ENCODE measurements around the gene SYTL3. TPM values are rescaled to one million over a fixed set of nuclear protein-coding genes. Genes with fewer than 3 reads are reported as not detected.
A peak's percentile ranks its signal among the peaks of the same experiment; 100 is the strongest.

Gene SYTL3
- total and polyA plus RNA-seq, 2 of the 8 experiments (the other 6 are each of a cell fraction or from before 2014, with no cell fraction given) = 0.27 to 0.99 TPM

DNA sequence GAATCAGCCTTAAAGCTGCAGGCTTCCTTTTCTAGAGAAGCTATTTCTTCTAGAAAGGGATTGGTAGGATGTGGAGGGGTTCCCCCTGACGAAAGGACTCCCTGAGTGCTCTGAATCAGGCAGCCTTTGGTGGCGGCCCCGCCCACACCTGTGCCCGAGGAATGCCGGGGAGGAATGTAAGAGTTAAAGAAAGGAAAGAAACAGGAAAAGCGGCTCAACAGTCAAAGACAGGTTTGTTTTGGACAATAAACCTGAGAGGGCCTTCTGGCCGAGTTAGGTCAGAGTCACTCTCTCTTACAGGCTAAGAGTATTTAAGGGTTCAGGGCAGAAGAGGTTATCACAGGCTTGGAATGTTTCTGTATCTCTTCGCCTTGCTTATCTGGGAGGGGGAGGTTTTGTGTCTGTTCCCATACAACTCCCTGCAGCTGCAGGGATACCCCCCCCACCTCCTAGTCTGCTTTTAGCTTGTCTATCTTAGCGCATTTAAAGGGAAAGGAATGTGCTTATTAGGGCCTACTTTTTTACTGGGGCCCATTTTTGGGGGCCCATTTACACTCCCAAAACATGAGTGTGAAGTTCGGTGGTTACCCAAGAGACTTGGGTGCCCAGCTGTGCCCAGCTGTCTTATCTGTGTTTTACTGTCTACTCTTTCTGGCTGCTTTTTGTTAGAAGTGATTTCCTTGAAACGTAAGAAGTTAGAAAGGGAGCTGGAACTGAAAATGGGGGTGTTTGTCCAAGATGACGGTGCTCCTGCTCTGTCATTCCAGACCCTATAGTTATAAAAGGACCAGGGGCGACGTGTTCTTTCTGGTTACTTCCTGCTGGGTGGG lies 38.1 kb upstream of the SYTL3 start:
- Histone ChIP-seq H3K4me1 (replicated peaks in 1 of 4; ENCODE audit: control insufficient read depth in 3 of 4, insufficient read depth in 4 of 4, low read length in 3 of 4) (peaks cover 7 to 15% (median 10%) of the 10 kb centered on the region in 4 experiments; a peak in 5 of 7 replicates), H3K23ac (ENCODE audit: insufficient read length) (no peak overlapping the region)
- peak; percentile 98; the same call in 1 of the 2 replicates for TF ChIP-seq RBBP5 (IDR thresholded peaks at IDR 0.05; ENCODE audit: borderline replicate concordance, low read depth, low read length)
- TF ChIP-seq, protein P1, sequence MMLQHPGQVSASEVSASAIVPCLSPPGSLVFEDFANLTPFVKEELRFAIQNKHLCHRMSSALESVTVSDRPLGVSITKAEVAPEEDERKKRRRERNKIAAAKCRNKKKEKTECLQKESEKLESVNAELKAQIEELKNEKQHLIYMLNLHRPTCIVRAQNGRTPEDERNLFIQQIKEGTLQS (IDR thresholded peaks at IDR 0.05; ENCODE audit: insufficient read depth, low read depth, low read length) = no peak
- no peak for TF ChIP-seq POLR2AphosphoS5 (IDR thresholded peaks at IDR 0.05; ENCODE audit: low read depth, low read length)
- no peak for TF ChIP-seq NANOG (IDR thresholded peaks at IDR 0.05; ENCODE audit: insufficient read depth, low read depth, low read length, poor library complexity, severe bottlenecking)
- no peak for TF ChIP-seq CEBPB (IDR thresholded peaks at IDR 0.05; ENCODE audit: low read depth, low read length)
- TF ChIP-seq TBP (IDR thresholded peaks at IDR 0.05; ENCODE audit: low read depth, low read length) = peak; percentile 38; the same call in 1 of the 2 replicates
- TF ChIP-seq, protein P2, sequence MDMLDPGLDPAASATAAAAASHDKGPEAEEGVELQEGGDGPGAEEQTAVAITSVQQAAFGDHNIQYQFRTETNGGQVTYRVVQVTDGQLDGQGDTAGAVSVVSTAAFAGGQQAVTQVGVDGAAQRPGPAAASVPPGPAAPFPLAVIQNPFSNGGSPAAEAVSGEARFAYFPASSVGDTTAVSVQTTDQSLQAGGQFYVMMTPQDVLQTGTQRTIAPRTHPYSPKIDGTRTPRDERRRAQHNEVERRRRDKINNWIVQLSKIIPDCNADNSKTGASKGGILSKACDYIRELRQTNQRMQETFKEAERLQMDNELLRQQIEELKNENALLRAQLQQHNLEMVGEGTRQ (IDR thresholded peaks at IDR 0.05; ENCODE audit: low read length) = no peak
- TF ChIP-seq JUN (IDR thresholded peaks at IDR 0.05; ENCODE audit: low read depth, low read length) = no peak
- TF ChIP-seq SIX5 (IDR thresholded peaks at IDR 0.05; ENCODE audit: low read depth, low read length) = no peak
- no peak for TF ChIP-seq TAF1 (IDR thresholded peaks at IDR 0.05; ENCODE audit: low read depth, low read length)

More for the DNA sequence above, 38.1 kb upstream of the SYTL3 start:
- 37% methylated on average over 14 of the region's 14 CpGs; no CpG with 5 or more reads in 1 of the 2 experiments for WGBS, 2 experiments (ENCODE audit: extremely low coverage in 1 of 2, insufficient coverage in 1 of 2, insufficient read length in 1 of 2, insufficient replicate concordance in 2 of 2, low coverage in 1 of 2, low lambda C conversion rate in 2 of 2, missing lambda C conversion rate in 1 of 2)
- H4K5ac ChIP-seq (ENCODE audit: insufficient read length, low read depth, low read length) = no peak overlapping the region
- no peaks in the 10 kb centered on the region for H3K27me3 ChIP-seq (replicated peaks in 1 of 4; ENCODE audit: control insufficient read depth in 3 of 4, extremely low read depth in 1 of 4, insufficient read depth in 3 of 4, low read length in 3 of 4)
- no peaks in the 10 kb centered on the region for H3K23me2 ChIP-seq (ENCODE audit: low read depth, low read length)
- H3K79me1 ChIP-seq (ENCODE audit: low read depth, low read length) = no peaks in the 10 kb centered on the region; the same call in 1 of the 2 replicates
- POLR2A ChIA-PET (ENCODE audit: partially characterized antibody) = interaction anchor here (0.6 to 2.3 kb wide), 15 partner anchors 9 to 1107 kb away, joined by 3 to 13 read pairs (median 3); partner anchors contain the start of gene DYNLT1
- no peak overlapping the region for H2BK20ac ChIP-seq (ENCODE audit: low read length)
- H3K27ac ChIP-seq (ENCODE audit: low read depth, low read length) = peak overlapping the region; percentile 86
- H3K36me3 ChIP-seq (ENCODE audit: control insufficient read depth in 2 of 4, insufficient read depth in 4 of 4, low read length in 3 of 4) = peaks cover 17 to 38% (median 27%) of the 10 kb centered on the region in 4 experiments
- H2AFZ ChIP-seq (ENCODE audit: low read length) = no peak overlapping the region
- peak overlapping the region; percentile 99; the same call in 1 of the 2 replicates for H2BK12ac ChIP-seq (ENCODE audit: low read depth, low read length)
- H2BK15ac ChIP-seq (ENCODE audit: low read length) = no peak overlapping the region
- H3K4me3 ChIP-seq (ENCODE audit: extremely low read depth in 1 of 4, insufficient read depth in 2 of 4, low read depth in 3 of 4, low read length in 4 of 4) = peak overlapping the region; percentile 18 to 39 (median 28); a peak in 7 of 8 replicates
- peak overlapping the region; percentile 87; the same call in 1 of the 2 replicates for H3K18ac ChIP-seq (ENCODE audit: extremely low read depth, low read length)
- H4K20me1 ChIP-seq (replicated peaks in 1 of 2; ENCODE audit: control insufficient read depth in 1 of 2, insufficient read depth in 2 of 2, low read length in 2 of 2) = no peaks in the 10 kb centered on the region
- H3K9me3 ChIP-seq (ENCODE audit: insufficient read depth in 2 of 2, low read depth in 1 of 2, low read length in 1 of 2) = no peaks in the 10 kb centered on the region
- H3K56ac ChIP-seq (replicated peaks; ENCODE audit: insufficient read length, low read depth, low read length) = no peak overlapping the region
- H2BK5ac ChIP-seq (ENCODE audit: low read depth, low read length) = peak overlapping the region; percentile 96
- CTCF ChIA-PET (ENCODE audit: partially characterized antibody) = interaction anchor here (1.0 to 2.8 kb wide), 5 partner anchors 12 to 398 kb away, joined by 3 to 11 read pairs (median 5); no protein-coding TSS in a partner anchor
- peak; percentile 69 for FAIRE-seq
- peak overlapping the region; percentile 57 to 94 for H3K4me2 ChIP-seq (ENCODE audit: insufficient read depth in 1 of 2, low read depth in 2 of 2, low read length in 2 of 2)
- peak; percentile 69 to 87 for DNase-seq (ENCODE audit: low read depth in 1 of 2, low spot score in 2 of 2)
- H4K8ac ChIP-seq (ENCODE audit: extremely low read depth, insufficient read depth, low read length) = no peak overlapping the region
- H3K14ac ChIP-seq (ENCODE audit: insufficient read length) = no peak overlapping the region
- H4K91ac ChIP-seq (replicated peaks; ENCODE audit: insufficient read length, low read length) = no peak overlapping the region
- peak overlapping the region; percentile 9; the same call in 1 of the 2 replicates for H2AK5ac ChIP-seq (ENCODE audit: low read depth, low read length)
- peaks cover 0 to 6% of the 10 kb centered on the region in 2 experiments; a peak in 1 of 4 replicates for H3K79me2 ChIP-seq (ENCODE audit: control insufficient read depth in 1 of 2, insufficient read depth in 2 of 2, low read length in 2 of 2)
- no peak overlapping the region for H2BK120ac ChIP-seq (replicated peaks; ENCODE audit: low read depth, low read length)
- no peak overlapping the region for H3K4ac ChIP-seq (replicated peaks; ENCODE audit: insufficient read length, low read depth, low read length)
- H3K9ac ChIP-seq (replicated peaks in 1 of 4; ENCODE audit: extremely low read depth in 1 of 4, low read depth in 3 of 4, low read length in 3 of 4) = peak overlapping the region; percentile 41 to 68 (median 48)
